Measurements from ENCODE around the gene ARAP1.

- no peak for TF ChIP-seq CTCF (IDR thresholded peaks at IDR 0.05; ENCODE audit: poor library complexity, severe bottlenecking)
- no peak for TF ChIP-seq POLR2AphosphoS5 (IDR thresholded peaks at IDR 0.05)
- no peak for TF ChIP-seq REST (IDR thresholded peaks at IDR 0.05; ENCODE audit: borderline replicate concordance)
- TF ChIP-seq EZH2 (IDR thresholded peaks at IDR 0.05; ENCODE audit: borderline replicate concordance, insufficient read depth, low read length, poor library complexity, severe bottlenecking), result no peak
- no peak for TF ChIP-seq RAD21 (conservative IDR thresholded peaks at IDR 0.05)
These were observed 63.3 kb downstream of the ARAP1 start for GRCh38 chr11:72688929-72689328.

Measured in neural cell (in vitro differentiated cells).